GM23248 (cell line): ENCODE measurements around the gene KIF5B.
"Not testable (repeated sequence)": the region's sequence is repeated elsewhere in the genome, so short reads cannot be mapped to it uniquely, and the experiment has no call there.

Experiments
- EZH2 ChIP-seq: fragments of 200-600 bp; sonication (generic); IDR thresholded peaks from 2 replicates; pipeline ENCODE4 v1.6.1; 2018; ENCODE audit warnings: antibody characterized with exemption, mild to moderate bottlenecking; ENCODE audit not compliant: insufficient read depth, poor library complexity, severe bottlenecking
- EZH2phosphoT487 ChIP-seq: fragments of 200-600 bp; sonication (generic); IDR thresholded peaks from 2 replicates; pipeline ENCODE4 v1.6.1; 2018; ENCODE audit warnings: antibody characterized with exemption, moderate library complexity, mild to moderate bottlenecking, low read depth; ENCODE audit not compliant: insufficient read depth

DNA sequence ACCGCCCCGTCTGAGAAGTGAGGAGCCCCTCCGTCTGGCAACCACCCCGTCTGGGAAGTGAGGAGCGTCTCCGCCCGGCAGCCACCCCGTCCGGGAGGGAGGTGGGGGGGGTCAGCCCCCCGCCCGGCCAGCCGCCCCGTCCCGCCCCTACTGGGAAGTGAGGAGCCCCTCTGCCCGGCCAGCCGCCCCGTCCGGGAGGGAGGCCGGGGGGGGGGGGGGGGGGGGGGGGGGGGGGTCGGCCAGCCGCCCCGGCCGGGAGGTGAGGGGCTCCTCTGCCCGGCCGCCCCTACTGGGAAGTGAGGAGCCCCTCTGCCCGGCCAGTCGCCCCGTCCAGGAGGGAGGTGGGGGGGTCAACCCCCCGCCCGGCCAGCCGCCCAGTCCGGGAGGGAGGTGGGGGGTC lies 86.4 kb downstream of the KIF5B start:
- not testable (repeated sequence) for TF ChIP-seq EZH2, EZH2phosphoT487
